Activated naive CD4-positive, alpha-beta T cell treated with anti-CD3 and anti-CD28 coated beads, Interleukin-2, amount 50 U/mL, for 72 hours (primary cell): Measurements from ENCODE around the gene LRBA. TPM values are rescaled to one million over a fixed set of nuclear protein-coding genes. Genes with fewer than 3 reads are reported as not detected.
"Not testable (repeated sequence)": the region's sequence is repeated elsewhere in the genome, so short reads cannot be mapped to it uniquely, and the experiment has no call there.

ENCODE experiments used
- ATAC-seq, 2 donors: fragments of 150-1000 bp; cut with Tn5 transposase; 2 replicates each; pipeline ENCODE4 v1.10.0; 2021; ENCODE audit warnings: mild to moderate bottlenecking in 2 of 2, moderate library complexity in 2 of 2
- DNase-seq, 2 donors: peaks; one replicate each; pipeline ENCODE4 v3.0.0; 2021 to 2022; ENCODE audit warnings: low spot score in 2 of 2
- H3K27ac Mint-ChIP-seq, 2 donors: one replicate each; pipeline ENCODE4 v1.8.0; 2022; ENCODE audit warnings: mild to moderate bottlenecking in 2 of 2, mixed read lengths in 2 of 2
- H3K36me3 Mint-ChIP-seq, 2 donors: one replicate each; pipeline ENCODE4 v1.8.0; 2022; ENCODE audit warnings: mixed read lengths in 2 of 2
- H3K9me3 Mint-ChIP-seq, 2 donors: one replicate each; pipeline ENCODE4 v1.8.0; 2022; ENCODE audit warnings: mixed read lengths in 2 of 2
- total RNA-seq, 2 donors: library from RNA; stranded (reverse); gene quantifications; one replicate each; pipeline ENCODE4 v1.2.3, GENCODE V29; 2022

The LRBA gene
- total RNA-seq, 2 donors from 2014 or later = 72.0 to 77.9 TPM

- Mint-ChIP-seq H3K9me3 (peaks cover 4 to 16% of the 10 kb centered on the region in 2 donors), H3K36me3 (peaks cover 12 to 43% of the 10 kb centered on the region in 2 donors)
- H3K27ac Mint-ChIP-seq, DNase-seq, ATAC-seq: not testable (repeated sequence)
Observed at GRCh38 chr4:150993577-150993976, 21.5 kb downstream of the LRBA start.

- peak overlapping the region in 1 of 2 donors; percentile 6 for H3K27ac Mint-ChIP-seq
- no peak for DNase-seq
- ATAC-seq = no peak
- H3K9me3 Mint-ChIP-seq = peaks cover 4 to 16% of the 10 kb centered on the region in 2 donors
- peaks cover 12 to 43% of the 10 kb centered on the region in 2 donors for H3K36me3 Mint-ChIP-seq
Observed at GRCh38 chr4:150990993-150991392, 24.1 kb downstream of the LRBA start.

- H3K9me3 Mint-ChIP-seq = peaks cover 4 to 16% of the 10 kb centered on the region in 2 donors
- H3K36me3 Mint-ChIP-seq = peaks cover 12 to 39% of the 10 kb centered on the region in 2 donors
- no peak for ATAC-seq
Observed at GRCh38 chr4:150990250-150990649, 24.8 kb downstream of the LRBA start.

GRCh38 chr4:150988238-150988637, 26.8 kb downstream of the LRBA start:
- H3K36me3 Mint-ChIP-seq = peaks cover 12 to 22% of the 10 kb centered on the region in 2 donors
- DNase-seq = no peak

More at GRCh38 chr4:150990250-150990649, 24.8 kb downstream of the LRBA start:
- no peak overlapping the region for H3K27ac Mint-ChIP-seq
- no peak for DNase-seq

GRCh38 chr4:150987204-150987603, 27.9 kb downstream of the LRBA start:
- DNase-seq (no peak), ATAC-seq (no peak)
- Mint-ChIP-seq H3K36me3 (peaks cover 12 to 16% of the 10 kb centered on the region in 2 donors), H3K9me3 (peaks cover 0 to 7% of the 10 kb centered on the region in 2 donors), H3K27ac (no peak overlapping the region)

More at GRCh38 chr4:150988238-150988637, 26.8 kb downstream of the LRBA start:
- no peak overlapping the region for H3K27ac Mint-ChIP-seq
- ATAC-seq = no peak
- peaks cover 0 to 11% of the 10 kb centered on the region in 2 donors for H3K9me3 Mint-ChIP-seq

GRCh38 chr4:150986085-150986484, 29.0 kb downstream of the LRBA start:
- Mint-ChIP-seq H3K27ac (peak overlapping the region in 1 of 2 donors; percentile 6), H3K36me3 (peaks cover 5% of the 10 kb centered on the region in 2 donors), H3K9me3 (peaks cover 0 to 4% of the 10 kb centered on the region in 2 donors)
- peak; percentile 81 to 84 for ATAC-seq
- peak in 1 of 2 donors; percentile 19 for DNase-seq

GRCh38 chr4:150983851-150984250, 31.2 kb downstream of the LRBA start:
- no peak for ATAC-seq
- no peak overlapping the region for H3K27ac Mint-ChIP-seq
- H3K9me3 Mint-ChIP-seq = peaks cover 0 to 8% of the 10 kb centered on the region in 2 donors
- peaks cover 16 to 21% of the 10 kb centered on the region in 2 donors for H3K36me3 Mint-ChIP-seq
- no peak for DNase-seq

GRCh38 chr4:150982557-150983233, 32.4 kb downstream of the LRBA start:
- peaks cover 0 to 8% of the 10 kb centered on the region in 2 donors for H3K9me3 Mint-ChIP-seq
- H3K36me3 Mint-ChIP-seq = peaks cover 26 to 32% of the 10 kb centered on the region in 2 donors
- no peak overlapping the region for H3K27ac Mint-ChIP-seq
- ATAC-seq (no peak), DNase-seq (no peak)

GRCh38 chr4:150978738-150979575, 36.1 kb downstream of the LRBA start:
- Mint-ChIP-seq H3K9me3 (peaks cover 0 to 8% of the 10 kb centered on the region in 2 donors), H3K36me3 (peaks cover 28 to 34% of the 10 kb centered on the region in 2 donors), H3K27ac (no peak overlapping the region)
- ATAC-seq (no peak), DNase-seq (no peak)

GRCh38 chr4:150976478-150977118, 38.5 kb downstream of the LRBA start:
- DNase-seq (no peak), ATAC-seq (no peak)
- H3K9me3 Mint-ChIP-seq = peaks cover 0 to 8% of the 10 kb centered on the region in 2 donors
- no peak overlapping the region for H3K27ac Mint-ChIP-seq
- peaks cover 28 to 34% of the 10 kb centered on the region in 2 donors for H3K36me3 Mint-ChIP-seq

- Mint-ChIP-seq H3K27ac (no peak overlapping the region), H3K36me3 (peaks cover 21 to 22% of the 10 kb centered on the region in 2 donors), H3K9me3 (peaks cover 0 to 1% of the 10 kb centered on the region in 2 donors)
- ATAC-seq = no peak
- DNase-seq = no peak
Observed at GRCh38 chr4:150974750-150975149, 40.3 kb downstream of the LRBA start.

- Mint-ChIP-seq H3K27ac (no peak overlapping the region), H3K36me3 (peaks cover 16 to 17% of the 10 kb centered on the region in 2 donors), H3K9me3 (no peaks in the 10 kb centered on the region)
- no peak for DNase-seq
- ATAC-seq = no peak
Observed at GRCh38 chr4:150974252-150974640, 40.8 kb downstream of the LRBA start.

- ATAC-seq = no peak
Observed at GRCh38 chr4:150973626-150974251, 41.3 kb downstream of the LRBA start.

GRCh38 chr4:150972592-150972991, 42.5 kb downstream of the LRBA start:
- DNase-seq = no peak
- no peak for ATAC-seq
- H3K36me3 Mint-ChIP-seq = peaks cover under 1 to 1% of the 10 kb centered on the region in 2 donors
- H3K9me3 Mint-ChIP-seq = no peaks in the 10 kb centered on the region
- H3K27ac Mint-ChIP-seq = peak overlapping the region in 1 of 2 donors; percentile 19

More at GRCh38 chr4:150973626-150974251, 41.3 kb downstream of the LRBA start:
- Mint-ChIP-seq H3K9me3 (no peaks in the 10 kb centered on the region), H3K36me3 (peaks cover 11 to 12% of the 10 kb centered on the region in 2 donors), H3K27ac (no peak overlapping the region)
- DNase-seq = no peak

GRCh38 chr4:150971901-150972300, 43.2 kb downstream of the LRBA start:
- no peak overlapping the region for H3K27ac Mint-ChIP-seq
- no peak for ATAC-seq
- peaks cover 0 to 7% of the 10 kb centered on the region in 2 donors for H3K9me3 Mint-ChIP-seq
- no peak for DNase-seq
- peaks cover 0 to 7% of the 10 kb centered on the region in 2 donors for H3K36me3 Mint-ChIP-seq

GRCh38 chr4:150970685-150971151, 44.4 kb downstream of the LRBA start:
- H3K36me3 Mint-ChIP-seq = peaks cover 0 to 10% of the 10 kb centered on the region in 2 donors
- peak overlapping the region; percentile 28 to 85 for H3K27ac Mint-ChIP-seq
- ATAC-seq (peak; percentile 92), DNase-seq (no peak)
- H3K9me3 Mint-ChIP-seq = peaks cover 0 to 10% of the 10 kb centered on the region in 2 donors
